GM12878 (cell line): ENCODE results near the gene SLC35F3. TPM values are rescaled to one million over a fixed set of nuclear protein-coding genes. Genes with fewer than 3 reads are reported as not detected.

ENCODE experiments used
- ATAC-seq: fragments of 200-7000 bp; cut with Tn5 transposase; 3 replicates; pipeline ENCODE4 v1.9.1; 2020; ENCODE audit warnings: mild to moderate bottlenecking, moderate library complexity
- BruUV-seq: library from RNA; stranded (reverse); fragments of 400-500 nt; replicated peaks from 2 replicates; lab custom pipeline; 2021; lab: Mats Ljungman, UMichigan
- CTCF ChIA-PET: fragments of 300-600 bp; sonication (Branson Sonifier 250); formaldehyde crosslinking; extraction: SDS; loops from one replicate; lab custom pipeline; 2021; ENCODE audit warnings: inconsistent platforms; lab: Yijun Ruan, JAX
- POLR2A ChIA-PET: fragments of 350-600 bp; formaldehyde crosslinking; extraction: SDS; loops from one replicate; lab custom pipeline; 2021; ENCODE audit warnings: inconsistent platforms; lab: Charles Lee
- RAD21 ChIA-PET: fragments of 300-600 bp; sonication (Branson Sonifier 250); formaldehyde crosslinking; loops from one replicate; lab custom pipeline; 2023; ENCODE audit warnings: antibody characterized with exemption; ENCODE audit not compliant: unreplicated experiment; lab: Charles Lee
- SMC1A ChIA-PET: fragments of 300-600 bp; sonication (Branson Sonifier 250); formaldehyde crosslinking; loops from one replicate; lab custom pipeline; 2023; ENCODE audit not compliant: unreplicated experiment, uncharacterized antibody; lab: Charles Lee
- DNase-seq: peaks from one replicate; pipeline ENCODE4 v3.0.0-alpha.2; 2011; ENCODE audit warnings: low read depth, low spot score
- FAIRE-seq: peaks from 3 replicates; lab custom pipeline; 2011; peaks lifted over from hg19 to GRCh38; lab: Jason Lieb, UNC
- H2AFZ ChIP-seq: 2 replicates; pipeline ENCODE4 v1.6.0; 2011; ENCODE audit warnings: low read depth, low read length, control low read depth; ENCODE audit not compliant: control insufficient read depth
- H3K27ac ChIP-seq: 2 replicates; pipeline ENCODE4 v1.5.1; 2011; ENCODE audit warnings: control low read depth; ENCODE audit not compliant: control insufficient read depth, insufficient read depth
- H3K27me3 ChIP-seq, 2 experiments: replicated peaks in 1 of 2; 2 replicates each; pipeline versions ENCODE4 v1.6.0 to v1.6.1; 2011; ENCODE audit warnings: low read length in 1 of 2; ENCODE audit not compliant: control insufficient read depth in 2 of 2, insufficient read depth in 2 of 2
- H3K36me3 ChIP-seq, 2 experiments: 2 replicates each; pipeline ENCODE4 v1.5.1; 2011; ENCODE audit warnings: low read length in 1 of 2; ENCODE audit not compliant: control insufficient read depth in 2 of 2, insufficient read depth in 2 of 2
- H3K4me1 ChIP-seq: 2 replicates; pipeline ENCODE4 v1.6.1; 2011; ENCODE audit warnings: mild to moderate bottlenecking, low read length, moderate library complexity, mixed read lengths; ENCODE audit not compliant: control insufficient read depth, insufficient read depth
- H3K4me2 ChIP-seq: 2 replicates; pipeline ENCODE4 v1.6.0; 2011; ENCODE audit warnings: control low read depth; ENCODE audit not compliant: control insufficient read depth, insufficient read depth
- H3K4me3 ChIP-seq: fragments of 200-600 bp; sonication (generic); 2 replicates; pipeline ENCODE4 v1.5.1; 2016
- H3K79me2 ChIP-seq: 2 replicates; pipeline ENCODE4 v1.6.0; 2011; ENCODE audit warnings: low read length; ENCODE audit not compliant: control insufficient read depth, insufficient read depth
- H3K9ac ChIP-seq: 2 replicates; pipeline ENCODE4 v1.8.0; 2011; ENCODE audit warnings: low read length, control low read depth, mixed read lengths; ENCODE audit not compliant: control insufficient read depth, insufficient read depth
- H3K9me3 ChIP-seq: replicated peaks from 3 replicates; pipeline ENCODE4 v1.5.1; 2011; ENCODE audit warnings: mild to moderate bottlenecking, low read length; ENCODE audit not compliant: control insufficient read depth, insufficient read depth
- H4K20me1 ChIP-seq: 2 replicates; pipeline ENCODE4 v1.6.0; 2011; ENCODE audit not compliant: control insufficient read depth, insufficient read depth
- ATF7 ChIP-seq: fragments of 450-650 bp; IDR thresholded peaks from 2 replicates; pipeline ENCODE4 v1.6.1; 2016; ENCODE audit warnings: low read depth, mild to moderate bottlenecking
- CHD4 ChIP-seq: fragments of 200-600 bp; sonication (generic); IDR thresholded peaks from 2 replicates; pipeline ENCODE4 v1.6.1; 2016; ENCODE audit warnings: mild to moderate bottlenecking
- DPF2 ChIP-seq: fragments of 450-650 bp; IDR thresholded peaks from 2 replicates; pipeline ENCODE4 v1.6.1; 2017; ENCODE audit warnings: mild to moderate bottlenecking
- EP300 ChIP-seq, 2 experiments: fragments of 150-350 bp in 1 of 2; IDR thresholded peaks; 2 replicates each; pipeline ENCODE4 v1.6.1; 2011 to 2012; ENCODE audit warnings: low read depth in 2 of 2, low read length in 2 of 2, borderline replicate concordance in 1 of 2, improper control_type of control experiment in 1 of 2, inconsistent platforms in 1 of 2; ENCODE audit not compliant: control insufficient read depth in 1 of 2
- EZH2 ChIP-seq: IDR thresholded peaks from 2 replicates; pipeline ENCODE4 v1.6.1; 2012; ENCODE audit warnings: low read depth, mild to moderate bottlenecking, control low read depth, inconsistent platforms, low read length, borderline replicate concordance; ENCODE audit not compliant: control insufficient read depth
- HDAC6 ChIP-seq: fragments of 200-600 bp; sonication (generic); IDR thresholded peaks from one replicate; pipeline ENCODE4 v1.8.0; 2017; ENCODE audit warnings: antibody characterized with exemption; ENCODE audit not compliant: unreplicated experiment
- MYB ChIP-seq: fragments of 150-350 bp; IDR thresholded peaks from 2 replicates; pipeline ENCODE4 v1.6.1; 2014; ENCODE audit warnings: mild to moderate bottlenecking, low read depth, low read length, borderline replicate concordance
- MYC ChIP-seq: IDR thresholded peaks from 2 replicates; pipeline ENCODE4 v1.6.1; 2011; ENCODE audit warnings: mild to moderate bottlenecking, low read length, moderate library complexity, inconsistent platforms; ENCODE audit not compliant: insufficient read depth, insufficient replicate concordance, insufficient read length, severe bottlenecking
- PAX8 ChIP-seq: fragments of 450-650 bp; IDR thresholded peaks from 2 replicates; pipeline ENCODE4 v1.6.1; 2017; ENCODE audit warnings: mild to moderate bottlenecking, moderate library complexity
- PML ChIP-seq: IDR thresholded peaks from 2 replicates; pipeline ENCODE4 v1.6.1; 2012; ENCODE audit warnings: low read length, inconsistent platforms
- RELA ChIP-seq: fragments of 450-650 bp; IDR thresholded peaks from 2 replicates; pipeline ENCODE4 v1.8.0; 2014; ENCODE audit warnings: borderline replicate concordance; ENCODE audit not compliant: partially characterized antibody
- RUNX3 ChIP-seq: IDR thresholded peaks from 2 replicates; pipeline ENCODE4 v1.6.1; 2012; ENCODE audit warnings: low read length, inconsistent platforms
- SMAD1 ChIP-seq: fragments of 450-650 bp; IDR thresholded peaks from 2 replicates; pipeline ENCODE4 v1.6.1; 2018; ENCODE audit warnings: mild to moderate bottlenecking, low read depth; ENCODE audit not compliant: partially characterized antibody
- SMARCA5 ChIP-seq: fragments of 450-650 bp; IDR thresholded peaks from 2 replicates; pipeline ENCODE4 v1.6.1; 2017; ENCODE audit warnings: mild to moderate bottlenecking
- TBL1XR1 ChIP-seq: IDR thresholded peaks from 2 replicates; pipeline ENCODE4 v1.6.1; 2012; ENCODE audit warnings: low read depth, low read length, improper control_type of control experiment
- YBX1 ChIP-seq: fragments of 450-650 bp; IDR thresholded peaks from 2 replicates; pipeline ENCODE4 v1.6.1; 2016; ENCODE audit warnings: antibody characterized with exemption
- WGBS: methylation state at CpG from one replicate; pipeline ENCODE4 v1.1.6; 2016; ENCODE audit warnings: low lambda C conversion rate; ENCODE audit not compliant: insufficient replicate concordance, insufficient coverage; ENCODE audit errors: missing lambda C conversion rate; 5-methylcytosine and 5-hydroxymethylcytosine counted together
- in situ Hi-C: fragments of 300-500 bp; cut with MboI; formaldehyde crosslinking; loops from 9 replicates; pipeline ENCODE4 v1.14.3; 2018; ENCODE audit warnings: mixed read lengths
- intact Hi-C: fragments of 100-400 bp; cut with micrococcal nuclease; formaldehyde crosslinking; loops from one replicate; pipeline ENCODE4 v1.14.2; 2022; ENCODE audit not compliant: unreplicated experiment
- polyA plus RNA-seq, 11 experiments: library from polyadenylated mRNA; depleted of rRNA in 4 of 11; unstranded in 6 of 11; stranded (reverse) in 5 of 11; fragments of >200 nt; fragmentation: Nextera tagmentation in 4 of 11; fragmentation: Illumina TruSeq in 1 of 11; extraction: Ambion mirVana in 4 of 11; extraction: Trizol in 1 of 11; gene quantifications; 1 replicate in 1 of 11; 2 replicates in 10 of 11; pipeline versions ENCODE4 v1.2.1 to v1.2.3, GENCODE V29; 2011 to 2016; ENCODE audit warnings: inconsistent platforms in 2 of 11, missing spikeins in 2 of 11, low read depth in 1 of 11
- total RNA-seq, 4 experiments: library from RNA; depleted of rRNA in 3 of 4; stranded (reverse); fragments of >200 nt in 3 of 4; fragmentation: Illumina TruSeq in 1 of 4; extraction: Trizol in 1 of 4; gene quantifications; 2 replicates each; pipeline versions ENCODE4 v1.2.1 to v1.2.3, GENCODE V29; 2013 to 2021
- TF ChIP-seq, protein P1 (sequence below): IDR thresholded peaks from 2 replicates; pipeline ENCODE4 v1.6.1; 2012; ENCODE audit warnings: low read depth, low read length, improper control_type of control experiment
- TF ChIP-seq, protein P2 (sequence below): fragments of 150-350 bp; IDR thresholded peaks from 2 replicates; pipeline ENCODE4 v1.6.1; 2014; ENCODE audit warnings: mild to moderate bottlenecking, low read depth, low read length
- TF ChIP-seq, protein P3 (sequence below): fragments of 450-650 bp; conservative IDR thresholded peaks from 2 replicates; pipeline ENCODE4 v1.6.1; 2017; ENCODE audit warnings: mild to moderate bottlenecking, moderate library complexity

Gene SLC35F3
- total and polyA plus RNA-seq, 10 of the 15 experiments (the other 5 are each of a cell fraction or from before 2014, with no cell fraction given), result 1.0 to 8.6 (median 5.7) TPM

DNA sequence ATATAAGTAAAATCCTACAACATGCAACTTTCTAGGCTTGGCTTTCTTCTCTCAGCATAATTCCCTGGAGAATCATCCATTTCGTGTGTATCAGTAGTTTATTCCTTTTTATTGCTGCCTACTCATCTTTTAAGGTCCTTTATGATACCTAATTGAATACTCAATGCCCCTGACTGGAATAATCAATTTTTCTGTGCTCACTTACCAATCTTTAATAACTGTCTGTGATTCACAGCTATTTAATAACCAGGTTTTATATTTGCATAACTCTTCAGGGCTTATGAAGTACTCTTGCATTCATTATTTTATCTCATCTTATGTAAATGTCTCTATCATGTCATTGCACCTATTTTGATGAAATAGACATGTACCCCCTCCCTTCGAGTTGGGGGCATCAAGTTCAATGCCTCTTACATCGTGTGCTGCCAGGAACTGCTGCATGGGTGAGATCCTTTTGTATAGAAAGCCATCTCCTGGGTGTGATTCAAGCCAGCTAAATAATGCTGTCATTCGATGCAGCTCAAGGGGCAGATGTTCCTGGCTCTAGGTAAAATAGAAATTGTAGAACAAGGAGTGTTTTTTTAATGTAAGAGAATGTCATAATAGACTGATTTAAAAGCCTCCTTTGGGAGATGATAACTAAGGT, 222.7 kb downstream of the SLC35F3 start:
- POLR2A ChIA-PET, result no interaction called here
- RAD21 ChIA-PET, result interaction anchor here (1.4 kb wide), 1 partner anchor 183 kb away, joined by 4 read pairs; no protein-coding TSS in a partner anchor
- ATAC-seq (no peak), DNase-seq (no peak), FAIRE-seq (no peak)
- intact Hi-C loops, result no loop called here
- CTCF ChIA-PET, result interaction anchor here (1.0 to 4.5 kb wide), 3 partner anchors 13 to 182 kb away, joined by 3 to 48 read pairs (median 14); no protein-coding TSS in a partner anchor
- SMC1A ChIA-PET, result interaction anchor here (0.7 to 1.0 kb wide), 2 partner anchors 35 to 200 kb away, joined by 3 read pairs; no protein-coding TSS in a partner anchor
- H3K4me3 ChIP-seq, result no peak overlapping the region
- H2AFZ ChIP-seq, result no peak overlapping the region
- no peak overlapping the region for H3K27ac ChIP-seq
- H3K4me2 ChIP-seq, result no peak overlapping the region
- H3K4me1 ChIP-seq, result no peaks in the 10 kb centered on the region
- no peaks in the 10 kb centered on the region for H4K20me1 ChIP-seq
- TF ChIP-seq CHD4 (no peak), HDAC6 (no peak), DPF2 (no peak), PAX8 (no peak), EP300 (IDR thresholded peaks at IDR 0.05; ENCODE audit: borderline replicate concordance in 1 of 2, control insufficient read depth in 1 of 2, low read depth in 2 of 2, low read length in 2 of 2) (no peak), ATF7 (no peak), SMARCA5 (no peak), TBL1XR1 (no peak), MYC (no peak), RUNX3 (no peak), SMAD1 (no peak), PML (no peak), YBX1 (no peak), MYB (no peak), EZH2 (no peak), RELA (no peak)
- TF ChIP-seq, protein P1, sequence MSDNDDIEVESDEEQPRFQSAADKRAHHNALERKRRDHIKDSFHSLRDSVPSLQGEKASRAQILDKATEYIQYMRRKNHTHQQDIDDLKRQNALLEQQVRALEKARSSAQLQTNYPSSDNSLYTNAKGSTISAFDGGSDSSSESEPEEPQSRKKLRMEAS, result no peak
- TF ChIP-seq, protein P2, sequence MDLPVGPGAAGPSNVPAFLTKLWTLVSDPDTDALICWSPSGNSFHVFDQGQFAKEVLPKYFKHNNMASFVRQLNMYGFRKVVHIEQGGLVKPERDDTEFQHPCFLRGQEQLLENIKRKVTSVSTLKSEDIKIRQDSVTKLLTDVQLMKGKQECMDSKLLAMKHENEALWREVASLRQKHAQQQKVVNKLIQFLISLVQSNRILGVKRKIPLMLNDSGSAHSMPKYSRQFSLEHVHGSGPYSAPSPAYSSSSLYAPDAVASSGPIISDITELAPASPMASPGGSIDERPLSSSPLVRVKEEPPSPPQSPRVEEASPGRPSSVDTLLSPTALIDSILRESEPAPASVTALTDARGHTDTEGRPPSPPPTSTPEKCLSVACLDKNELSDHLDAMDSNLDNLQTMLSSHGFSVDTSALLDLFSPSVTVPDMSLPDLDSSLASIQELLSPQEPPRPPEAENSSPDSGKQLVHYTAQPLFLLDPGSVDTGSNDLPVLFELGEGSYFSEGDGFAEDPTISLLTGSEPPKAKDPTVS, result no peak
- TF ChIP-seq, protein P3, sequence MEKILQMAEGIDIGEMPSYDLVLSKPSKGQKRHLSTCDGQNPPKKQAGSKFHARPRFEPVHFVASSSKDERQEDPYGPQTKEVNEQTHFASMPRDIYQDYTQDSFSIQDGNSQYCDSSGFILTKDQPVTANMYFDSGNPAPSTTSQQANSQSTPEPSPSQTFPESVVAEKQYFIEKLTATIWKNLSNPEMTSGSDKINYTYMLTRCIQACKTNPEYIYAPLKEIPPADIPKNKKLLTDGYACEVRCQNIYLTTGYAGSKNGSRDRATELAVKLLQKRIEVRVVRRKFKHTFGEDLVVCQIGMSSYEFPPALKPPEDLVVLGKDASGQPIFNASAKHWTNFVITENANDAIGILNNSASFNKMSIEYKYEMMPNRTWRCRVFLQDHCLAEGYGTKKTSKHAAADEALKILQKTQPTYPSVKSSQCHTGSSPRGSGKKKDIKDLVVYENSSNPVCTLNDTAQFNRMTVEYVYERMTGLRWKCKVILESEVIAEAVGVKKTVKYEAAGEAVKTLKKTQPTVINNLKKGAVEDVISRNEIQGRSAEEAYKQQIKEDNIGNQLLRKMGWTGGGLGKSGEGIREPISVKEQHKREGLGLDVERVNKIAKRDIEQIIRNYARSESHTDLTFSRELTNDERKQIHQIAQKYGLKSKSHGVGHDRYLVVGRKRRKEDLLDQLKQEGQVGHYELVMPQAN, result no peak
- TF ChIP-seq, all 136 proteins: peak for 0
- Histone ChIP-seq H3K36me3 (no peaks in the 10 kb centered on the region), H3K9ac (no peak overlapping the region), H3K27me3 (peaks cover 0 to 7% of the 10 kb centered on the region in 2 experiments; a peak in 2 of 4 replicates), H3K79me2 (no peaks in the 10 kb centered on the region), H3K9me3 (no peaks in the 10 kb centered on the region)
- 5% methylated on average over 4 of the region's 4 CpGs for WGBS
- BruUV-seq, result no TSS peak
- in situ Hi-C loops, result no loop called here
